Measurements from ENCODE around the gene H6PD. TPM values are rescaled to one million over a fixed set of nuclear protein-coding genes. Genes with fewer than 3 reads are reported as not detected.

The H6PD gene
- total RNA-seq, 2 donors from 2014 or later: 35.0 to 41.0 TPM

DNA sequence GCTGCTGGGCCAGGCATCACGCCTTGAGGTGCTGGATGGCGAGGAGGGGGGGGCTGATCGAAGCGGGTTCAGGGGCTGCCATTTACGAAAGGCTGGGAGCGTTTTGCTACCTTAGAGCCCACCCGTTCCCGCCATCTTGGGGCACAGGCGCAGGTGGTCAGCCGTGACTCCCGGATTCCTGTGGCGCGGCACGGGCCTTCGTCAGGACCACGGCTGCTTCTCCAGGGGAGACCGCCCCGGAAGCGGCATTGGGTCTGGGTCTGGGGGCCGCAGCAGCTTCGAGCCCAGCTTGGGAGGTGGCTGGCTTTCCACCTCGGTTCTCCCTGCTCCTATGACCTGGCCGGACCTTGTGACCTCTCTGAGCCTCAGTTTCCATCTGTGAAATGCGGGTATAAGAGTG, 81.9 kb downstream of the H6PD start:
- Histone ChIP-seq H3K27me3 (no peaks in the 10 kb centered on the region), H3K27ac (no peak overlapping the region), H3K4me3 (no peak overlapping the region), H3K4me1 (peaks cover 0 to 76% of the 10 kb centered on the region in 2 donors), H3K36me3 (peaks cover 4% of the 10 kb centered on the region), H3K9me3 (no peaks in the 10 kb centered on the region)
- DNase-seq (ENCODE audit: low spot score): no peak
- TF ChIP-seq, protein P1, sequence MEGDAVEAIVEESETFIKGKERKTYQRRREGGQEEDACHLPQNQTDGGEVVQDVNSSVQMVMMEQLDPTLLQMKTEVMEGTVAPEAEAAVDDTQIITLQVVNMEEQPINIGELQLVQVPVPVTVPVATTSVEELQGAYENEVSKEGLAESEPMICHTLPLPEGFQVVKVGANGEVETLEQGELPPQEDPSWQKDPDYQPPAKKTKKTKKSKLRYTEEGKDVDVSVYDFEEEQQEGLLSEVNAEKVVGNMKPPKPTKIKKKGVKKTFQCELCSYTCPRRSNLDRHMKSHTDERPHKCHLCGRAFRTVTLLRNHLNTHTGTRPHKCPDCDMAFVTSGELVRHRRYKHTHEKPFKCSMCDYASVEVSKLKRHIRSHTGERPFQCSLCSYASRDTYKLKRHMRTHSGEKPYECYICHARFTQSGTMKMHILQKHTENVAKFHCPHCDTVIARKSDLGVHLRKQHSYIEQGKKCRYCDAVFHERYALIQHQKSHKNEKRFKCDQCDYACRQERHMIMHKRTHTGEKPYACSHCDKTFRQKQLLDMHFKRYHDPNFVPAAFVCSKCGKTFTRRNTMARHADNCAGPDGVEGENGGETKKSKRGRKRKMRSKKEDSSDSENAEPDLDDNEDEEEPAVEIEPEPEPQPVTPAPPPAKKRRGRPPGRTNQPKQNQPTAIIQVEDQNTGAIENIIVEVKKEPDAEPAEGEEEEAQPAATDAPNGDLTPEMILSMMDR (IDR thresholded peaks at IDR 0.05): no peak

DNA sequence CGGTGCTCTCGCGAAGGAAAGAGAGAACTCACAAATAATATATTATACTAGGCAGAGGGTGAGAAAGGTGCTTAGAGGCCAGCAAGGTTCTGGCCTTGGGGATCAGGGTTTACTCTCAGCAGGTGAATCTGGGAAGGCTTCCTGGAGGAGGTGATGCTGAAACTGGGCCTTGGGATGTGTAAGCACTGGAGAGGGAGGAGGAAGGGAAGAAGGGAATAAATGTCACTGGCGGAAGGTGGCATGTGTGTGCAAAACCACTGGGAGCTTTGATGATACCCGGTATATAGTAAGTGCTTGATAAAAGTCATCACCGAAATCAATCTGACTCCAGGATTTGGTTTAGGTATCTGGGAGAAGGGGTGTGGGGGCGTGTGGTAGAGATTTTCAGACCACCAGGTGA, 82.5 kb downstream of the H6PD start:
- no peak overlapping the region for H3K27ac ChIP-seq
- no peak for DNase-seq (ENCODE audit: low spot score)
- H3K4me1 ChIP-seq: peaks cover 0 to 76% of the 10 kb centered on the region in 2 donors
- H3K27me3 ChIP-seq: no peaks in the 10 kb centered on the region
- TF ChIP-seq, protein P1 (IDR thresholded peaks at IDR 0.05): no peak
- no peak overlapping the region for H3K4me3 ChIP-seq
- peaks cover 4% of the 10 kb centered on the region for H3K36me3 ChIP-seq
- no peaks in the 10 kb centered on the region for H3K9me3 ChIP-seq

DNA sequence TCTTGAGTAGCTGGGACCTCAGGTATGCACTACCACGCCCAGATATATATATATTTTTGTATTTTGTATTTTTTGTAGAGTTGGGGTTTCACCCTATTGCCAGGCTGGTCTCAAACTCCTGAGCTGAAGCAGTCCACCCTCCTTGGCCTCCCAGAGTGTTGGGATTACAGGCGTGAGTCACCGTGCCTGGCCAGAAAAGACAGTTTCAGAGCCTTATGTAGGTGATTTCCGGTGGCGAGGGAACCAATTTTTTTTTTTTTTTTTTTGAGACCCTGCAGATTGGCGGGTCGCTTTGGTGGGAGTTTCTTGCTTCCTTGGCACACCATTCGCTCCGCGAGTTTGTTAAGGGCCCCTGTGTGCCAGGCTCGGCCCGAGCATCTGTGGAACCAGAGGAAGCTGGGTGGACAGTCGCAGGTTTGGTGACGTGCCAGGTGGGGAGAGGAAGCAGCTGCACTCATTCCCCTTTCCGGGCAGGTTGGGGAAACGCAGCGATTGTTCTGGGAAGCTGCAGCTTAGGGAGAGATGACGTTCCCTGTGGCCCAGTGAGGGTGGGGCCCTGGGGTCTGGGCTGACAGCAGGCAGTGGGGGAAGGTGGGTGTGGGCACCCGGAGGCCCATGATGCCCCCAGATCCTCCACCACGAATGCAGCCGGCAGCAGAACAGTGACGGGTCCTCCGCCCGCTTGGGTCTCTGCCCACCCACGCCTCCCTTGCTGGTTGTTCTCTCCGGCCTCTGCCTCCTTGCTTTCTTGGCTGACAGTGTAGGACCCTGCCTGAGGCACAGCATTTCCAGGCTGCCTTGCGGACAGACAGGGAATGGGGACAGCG, 83.2 kb downstream of the H6PD start:
- Histone ChIP-seq H3K27me3 (no peaks in the 10 kb centered on the region), H3K27ac (peak overlapping the region in 1 of 2 donors; percentile 11), H3K36me3 (peaks cover 4% of the 10 kb centered on the region), H3K4me1 (peaks cover 0 to 82% of the 10 kb centered on the region in 2 donors), H3K4me3 (no peak overlapping the region), H3K9me3 (no peaks in the 10 kb centered on the region)
- TF ChIP-seq, protein P1 (IDR thresholded peaks at IDR 0.05): no peak
- no peak for DNase-seq (ENCODE audit: low spot score)

DNA sequence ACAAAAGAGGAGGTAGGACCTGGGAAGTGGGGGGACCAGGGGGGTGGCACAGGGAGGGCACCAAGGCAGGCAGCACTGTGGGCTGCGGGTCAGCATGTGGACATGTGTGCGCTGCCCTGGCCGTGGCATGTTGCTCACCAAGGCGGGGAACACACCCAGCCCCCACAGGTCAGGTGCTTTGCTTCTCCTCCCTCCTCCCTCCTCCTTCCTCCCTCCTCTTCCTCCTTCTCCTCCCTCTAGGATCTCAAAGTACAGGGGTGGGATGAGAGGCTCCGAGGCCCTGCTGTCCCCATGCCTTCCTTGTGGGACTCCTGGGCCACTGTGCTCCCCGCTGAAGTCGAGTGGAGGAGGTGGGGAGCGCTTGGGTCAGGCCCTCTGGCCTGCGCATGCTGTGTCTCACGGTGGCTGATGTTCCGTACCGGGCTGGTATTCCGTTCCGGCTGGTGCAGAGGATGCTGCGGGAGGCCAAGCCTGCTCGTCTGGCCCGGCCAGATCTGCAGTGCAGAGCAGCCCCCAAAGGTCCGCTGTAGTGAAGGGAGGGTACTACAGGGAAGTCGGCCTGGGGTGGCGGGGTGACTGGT, 84.7 kb downstream of the H6PD start:
- TF ChIP-seq, protein P1 (IDR thresholded peaks at IDR 0.05): no peak
- H3K27me3 ChIP-seq: no peaks in the 10 kb centered on the region
- peaks cover 4% of the 10 kb centered on the region for H3K36me3 ChIP-seq
- no peak overlapping the region for H3K27ac ChIP-seq
- H3K9me3 ChIP-seq: no peaks in the 10 kb centered on the region
- DNase-seq (ENCODE audit: low spot score): no peak
- H3K4me1 ChIP-seq: peaks cover 0 to 88% of the 10 kb centered on the region in 2 donors
- H3K4me3 ChIP-seq: no peak overlapping the region

DNA sequence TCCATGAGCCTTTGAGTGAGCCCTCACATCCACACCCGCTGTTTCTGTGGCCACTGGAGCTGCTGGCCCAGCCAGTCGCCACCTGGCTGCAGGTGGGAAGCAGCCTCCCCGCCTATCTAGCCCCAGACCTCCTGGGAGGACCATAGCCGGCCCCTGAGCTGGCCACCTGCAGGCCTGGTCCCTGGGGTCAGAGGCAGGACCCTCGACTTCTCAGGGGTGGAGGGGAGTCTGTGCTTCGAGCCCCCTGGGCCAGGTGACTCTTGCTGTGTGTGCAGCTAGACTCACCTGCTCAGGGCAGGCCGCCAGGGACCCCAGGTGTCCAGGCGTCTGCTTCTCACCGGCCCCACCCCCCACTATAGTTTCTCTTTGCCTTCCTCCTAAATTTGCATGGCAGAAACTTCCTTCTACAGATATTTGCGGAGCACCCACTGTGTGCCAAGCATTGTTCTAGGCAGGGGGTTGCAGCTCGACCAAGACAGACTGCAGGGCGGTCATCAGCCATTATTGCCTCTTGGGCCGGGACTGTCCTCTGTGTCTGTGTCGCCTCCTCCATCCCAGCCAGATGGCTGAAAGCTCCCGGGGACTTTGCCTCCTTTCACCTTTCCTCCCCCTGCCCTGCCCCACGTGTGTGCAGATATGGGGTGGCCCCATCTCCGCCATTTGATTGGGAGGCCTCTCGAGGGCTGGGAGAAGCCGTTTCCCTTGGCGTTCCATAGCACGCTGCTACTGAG, 85.4 kb downstream of the H6PD start:
- Histone ChIP-seq H3K36me3 (peaks cover 4% of the 10 kb centered on the region), H3K9me3 (no peaks in the 10 kb centered on the region), H3K27ac (no peak overlapping the region), H3K27me3 (no peaks in the 10 kb centered on the region), H3K4me3 (no peak overlapping the region), H3K4me1 (peaks cover 0 to 93% of the 10 kb centered on the region in 2 donors)
- TF ChIP-seq, protein P1 (IDR thresholded peaks at IDR 0.05): no peak
- DNase-seq (ENCODE audit: low spot score): no peak

Other genes with a start within 250 kb of the H6PD start
- not detected for gene SLC2A7, start 208.4 kb upstream of the H6PD start, total RNA-seq
- under 1 TPM; 0.26 to 0.94 TPM for gene SLC2A5, start 165.1 kb upstream of the H6PD start, total RNA-seq
- gene GPR157, start 105.7 kb upstream of the H6PD start, total RNA-seq: 10 to 100 TPM; 10.3 to 13.0 TPM
- gene SPSB1, start 58.1 kb downstream of the H6PD start, total RNA-seq: 10 to 100 TPM; 20.1 to 20.8 TPM

Measured in right atrium auricular region (tissue), 2 donors.